Measurements from ENCODE around the gene DAPK2. TPM values are rescaled to one million over a fixed set of nuclear protein-coding genes. Genes with fewer than 3 reads are reported as not detected.

The DAPK2 gene
- total and polyA plus RNA-seq, 2 experiments from 2014 or later, result 0.51 to 1.4 TPM

GRCh38 chr15:63933522-63933921, 112.8 kb downstream of the DAPK2 start:
- Histone ChIP-seq H3K27me3 (no peaks in the 10 kb centered on the region), H3K36me3 (no peaks in the 10 kb centered on the region), H3K27ac (no peak overlapping the region), H3K9me3 (ENCODE audit: low read depth) (no peaks in the 10 kb centered on the region), H3K4me1 (ENCODE audit: low read depth) (no peaks in the 10 kb centered on the region), H3K4me3 (no peak overlapping the region)
- TF ChIP-seq CTCF (IDR thresholded peaks at IDR 0.05; ENCODE audit: low read depth, low read length), result no peak
- no peak for DNase-seq (ENCODE audit: low read depth in 1 of 2, low spot score in 1 of 2)

GRCh38 chr15:63931556-63931955, 114.7 kb downstream of the DAPK2 start:
- Histone ChIP-seq H3K27ac (no peak overlapping the region), H3K9me3 (ENCODE audit: low read depth) (no peaks in the 10 kb centered on the region), H3K4me1 (ENCODE audit: low read depth) (no peaks in the 10 kb centered on the region), H3K4me3 (no peak overlapping the region), H3K27me3 (no peaks in the 10 kb centered on the region), H3K36me3 (no peaks in the 10 kb centered on the region)
- TF ChIP-seq CTCF (IDR thresholded peaks at IDR 0.05; ENCODE audit: low read depth, low read length), result no peak
- DNase-seq (ENCODE audit: low read depth in 1 of 2, low spot score in 1 of 2), result no peak

- H3K27me3 ChIP-seq, result no peaks in the 10 kb centered on the region
- no peaks in the 10 kb centered on the region for H3K9me3 ChIP-seq (ENCODE audit: low read depth)
- no peak overlapping the region for H3K4me3 ChIP-seq
- no peak for DNase-seq (ENCODE audit: low read depth in 1 of 2, low spot score in 1 of 2)
- TF ChIP-seq CTCF (IDR thresholded peaks at IDR 0.05; ENCODE audit: low read depth, low read length), result no peak
- H3K4me1 ChIP-seq (ENCODE audit: low read depth), result no peaks in the 10 kb centered on the region
- H3K27ac ChIP-seq, result no peak overlapping the region
- no peaks in the 10 kb centered on the region for H3K36me3 ChIP-seq
Measured at GRCh38 chr15:63930034-63930433, 116.3 kb downstream of the DAPK2 start.

DNA sequence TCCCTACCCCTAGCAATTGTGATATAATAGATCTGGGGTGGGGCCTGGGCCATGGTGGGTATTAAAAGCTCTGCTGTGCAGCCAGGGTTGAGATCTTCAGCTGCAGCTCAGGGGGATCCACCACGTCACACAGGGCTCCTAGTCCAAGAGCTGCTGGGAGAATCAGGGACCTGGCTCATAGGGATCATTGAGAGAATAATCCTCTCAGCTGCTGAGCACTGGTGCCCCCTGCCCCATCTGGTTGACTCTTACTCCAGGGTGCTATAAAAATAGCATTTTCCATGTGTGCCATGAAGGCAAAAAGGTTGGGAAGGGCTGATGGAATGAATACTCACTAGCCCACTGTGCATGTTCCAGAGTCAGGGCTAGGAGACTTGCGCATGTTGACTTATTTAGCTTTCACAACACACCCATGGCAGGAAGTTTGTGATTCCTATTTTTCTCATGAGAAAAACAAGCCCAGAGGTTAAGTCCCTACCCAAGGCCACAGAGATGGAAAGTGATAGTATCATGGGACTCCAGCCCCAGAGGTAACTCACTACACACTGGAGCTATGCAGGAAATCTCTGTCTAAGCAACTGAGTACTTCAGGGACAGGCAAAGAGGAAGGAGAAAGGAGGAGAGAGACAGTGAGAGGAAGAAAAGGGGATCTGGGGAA, 118.0 kb downstream of the DAPK2 start:
- no peak for DNase-seq (ENCODE audit: low read depth in 1 of 2, low spot score in 1 of 2)
- H3K27me3 ChIP-seq, result no peaks in the 10 kb centered on the region
- no peak for TF ChIP-seq CTCF (IDR thresholded peaks at IDR 0.05; ENCODE audit: low read depth, low read length)
- H3K4me1 ChIP-seq (ENCODE audit: low read depth), result no peaks in the 10 kb centered on the region
- H3K9me3 ChIP-seq (ENCODE audit: low read depth), result no peaks in the 10 kb centered on the region
- H3K36me3 ChIP-seq, result no peaks in the 10 kb centered on the region
- H3K4me3 ChIP-seq, result no peak overlapping the region
- H3K27ac ChIP-seq, result no peak overlapping the region

DNA sequence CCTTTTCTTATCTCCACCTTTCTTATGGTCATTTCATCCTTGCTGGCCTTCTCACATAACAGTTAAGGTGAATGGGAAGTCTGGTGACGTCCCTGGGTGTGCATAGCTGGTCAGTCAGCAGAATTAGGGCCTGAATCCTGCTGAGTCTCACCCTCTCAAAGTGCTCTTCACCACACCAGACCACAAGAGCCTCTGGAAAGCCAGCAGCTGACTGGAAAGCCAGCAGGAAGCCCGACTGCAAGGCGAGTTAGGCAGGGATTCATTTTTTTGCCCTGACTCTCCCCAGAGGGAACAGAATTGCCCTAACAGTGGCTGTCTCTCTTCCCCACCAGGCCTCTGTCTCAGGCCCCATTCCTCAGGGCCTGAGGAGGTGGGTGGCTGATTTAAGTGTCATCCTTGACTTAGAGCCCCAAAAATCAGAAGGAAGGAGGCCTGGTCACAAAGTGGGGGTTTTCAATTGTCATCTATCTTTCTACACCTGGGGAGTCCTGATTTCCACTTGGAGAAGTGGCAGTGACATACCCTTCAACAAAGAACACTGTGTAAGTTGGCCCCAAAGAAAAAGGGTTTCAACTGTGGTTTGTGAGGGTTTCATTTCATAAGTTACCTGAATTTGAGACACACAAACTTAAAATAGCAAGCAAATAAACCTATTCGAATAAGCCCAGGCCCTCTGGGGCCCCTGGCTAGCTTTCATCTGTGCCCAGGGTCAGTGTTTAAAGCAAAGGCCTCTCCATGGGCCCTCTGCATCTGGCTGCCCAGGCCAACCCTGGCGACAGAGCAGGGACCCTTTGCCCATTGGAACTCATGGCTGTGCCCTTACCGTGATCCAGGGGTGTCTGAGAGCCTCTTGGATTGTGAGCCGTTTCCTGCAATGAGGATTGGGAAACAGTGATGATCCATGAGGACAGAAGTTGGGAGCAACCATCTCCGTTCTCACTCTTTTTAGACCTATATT, 122.0 kb downstream of the DAPK2 start:
- no peaks in the 10 kb centered on the region for H3K36me3 ChIP-seq
- DNase-seq (ENCODE audit: low read depth in 1 of 2, low spot score in 1 of 2), result no peak
- no peaks in the 10 kb centered on the region for H3K9me3 ChIP-seq (ENCODE audit: low read depth)
- H3K27me3 ChIP-seq, result no peaks in the 10 kb centered on the region
- no peak for TF ChIP-seq CTCF (IDR thresholded peaks at IDR 0.05; ENCODE audit: low read depth, low read length)
- H3K27ac ChIP-seq, result no peak overlapping the region
- H3K4me3 ChIP-seq, result no peak overlapping the region
- no peaks in the 10 kb centered on the region for H3K4me1 ChIP-seq (ENCODE audit: low read depth)

Data from cardiac muscle cell (in vitro differentiated cells and primary cell).